Activated CD4-positive, alpha-beta T cell treated with anti-CD3 and anti-CD28 coated beads, Interleukin-2, amount 50 U/mL, for 4 hours (primary cell): ENCODE measurements around the gene SELENOH.
A peak's percentile ranks its signal among the peaks of the same experiment; 100 is the strongest.
"Not testable (repeated sequence)": the region's sequence is repeated elsewhere in the genome, so short reads cannot be mapped to it uniquely, and the experiment has no call there.

Source experiments
- DNase-seq, 2 experiments: peaks; one replicate each; pipeline ENCODE4 v3.0.0-alpha.2; 2020

Gene SELENOH

DNA sequence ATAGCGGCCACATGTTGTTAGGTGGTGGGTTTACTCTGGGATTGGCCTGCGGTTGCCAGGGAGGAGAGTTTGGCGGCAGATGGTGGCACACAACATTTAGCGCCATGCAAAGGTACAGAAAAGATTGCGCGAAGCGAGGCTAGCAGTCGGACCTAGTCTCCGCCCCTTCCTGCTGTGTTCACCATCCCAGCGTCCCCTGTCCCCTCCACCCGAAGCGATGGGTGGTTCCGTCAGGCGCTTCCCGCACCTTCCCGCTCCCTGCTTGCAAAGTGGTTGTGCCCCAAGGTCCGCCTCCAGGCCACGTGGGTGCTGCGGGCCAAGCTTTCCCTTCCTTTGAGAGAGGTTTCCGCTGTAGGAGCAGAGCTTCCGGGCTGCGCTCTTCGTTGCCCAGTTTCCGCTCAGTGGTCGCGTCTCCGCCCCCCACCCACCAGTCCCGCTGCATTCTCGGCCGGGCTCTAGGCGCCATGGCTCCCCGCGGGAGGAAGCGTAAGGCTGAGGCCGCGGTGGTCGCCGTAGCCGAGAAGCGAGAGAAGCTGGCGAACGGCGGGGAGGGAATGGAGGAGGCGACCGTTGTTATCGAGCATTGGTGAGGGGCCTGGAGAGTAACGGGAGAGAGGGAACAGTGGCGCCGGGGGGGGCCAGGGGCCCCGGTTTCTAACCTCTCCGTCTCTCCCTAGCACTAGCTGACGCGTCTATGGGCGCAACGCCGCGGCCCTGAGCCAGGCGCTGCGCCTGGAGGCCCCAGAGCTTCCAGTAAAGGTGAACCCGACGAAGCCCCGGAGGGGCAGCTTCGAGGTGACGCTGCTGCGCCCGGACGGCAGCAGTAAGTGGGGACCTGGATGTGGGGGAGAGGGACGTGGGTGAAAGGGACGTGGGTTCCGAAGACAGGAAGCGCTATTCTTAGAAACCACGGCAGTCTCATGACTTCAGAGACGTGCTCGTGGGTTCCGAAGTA is at the start of gene SELENOH:
Gene SELENOH (plus strand): TSS at position 360 of the 955 bp plus-strand sequence. CDS start 105 bp downstream, at position 465.
- peak; percentile 90 to 92 for DNase-seq

GRCh38 chr11:57698843-57699365 is 42.4 kb upstream of the SELENOH start:
- DNase-seq, result no peak

DNA sequence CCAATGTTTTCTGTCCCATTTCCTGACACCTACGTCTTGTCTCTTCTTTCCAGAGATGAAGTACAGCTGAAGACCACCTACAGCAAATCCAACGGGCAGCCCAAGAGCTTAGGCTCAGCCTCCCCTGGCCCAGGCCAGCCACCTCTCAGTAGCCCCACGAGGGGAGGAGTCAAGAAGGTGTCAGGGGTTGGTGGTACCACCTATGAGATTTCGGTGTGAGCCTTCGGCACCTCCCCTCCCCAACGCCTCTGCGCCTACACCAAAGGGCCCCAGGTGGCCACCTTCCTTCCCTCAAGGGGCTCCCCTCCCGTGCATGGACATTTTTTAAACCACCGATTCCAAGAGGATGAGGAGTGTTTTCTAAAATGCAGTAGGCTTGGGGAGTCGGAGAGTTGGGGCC is 41.5 kb upstream of the SELENOH start:
- no peak for DNase-seq

- no peak for DNase-seq
Measured at GRCh38 chr11:57700425-57700824, 40.9 kb upstream of the SELENOH start.

DNA sequence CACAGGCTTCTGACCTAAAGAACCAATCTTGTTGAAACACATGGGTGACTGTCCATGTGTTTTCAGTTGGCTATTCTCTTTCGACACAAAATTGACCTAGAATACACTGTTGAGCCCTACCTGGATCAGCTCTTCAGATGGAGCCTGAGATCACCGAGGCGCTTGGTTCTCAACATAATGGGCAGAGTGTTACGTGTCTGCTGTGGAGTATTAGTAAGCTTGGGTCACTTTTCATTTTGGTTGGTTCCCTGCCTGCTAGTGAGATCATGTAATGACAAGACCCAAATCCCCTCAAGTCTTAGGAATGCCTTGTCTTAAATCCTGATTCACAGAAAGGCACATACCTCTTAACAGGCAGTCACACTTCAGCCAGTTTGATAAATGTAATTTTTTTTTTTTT is 38.0 kb upstream of the SELENOH start:
- no peak for DNase-seq

DNA sequence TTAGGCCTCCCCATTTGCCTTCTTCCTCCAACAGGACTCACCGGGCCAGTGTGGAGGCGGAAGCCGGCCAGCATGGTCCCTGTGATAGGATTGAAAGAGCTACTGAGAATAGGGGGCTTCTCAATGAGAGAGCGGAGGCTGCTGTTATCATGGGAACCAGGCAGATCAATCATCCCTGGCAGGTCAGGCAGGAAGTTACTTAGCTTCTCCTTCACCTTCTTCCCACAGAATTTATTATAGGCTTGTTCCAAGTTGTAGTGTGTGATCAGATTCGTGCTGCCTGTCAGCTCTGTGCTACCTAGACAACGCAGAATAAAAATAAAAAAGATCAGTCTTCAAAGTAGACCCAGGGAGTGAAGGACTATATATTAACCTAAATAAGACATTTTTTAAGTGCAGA is 36.4 kb upstream of the SELENOH start:
- DNase-seq, result no peak

DNA sequence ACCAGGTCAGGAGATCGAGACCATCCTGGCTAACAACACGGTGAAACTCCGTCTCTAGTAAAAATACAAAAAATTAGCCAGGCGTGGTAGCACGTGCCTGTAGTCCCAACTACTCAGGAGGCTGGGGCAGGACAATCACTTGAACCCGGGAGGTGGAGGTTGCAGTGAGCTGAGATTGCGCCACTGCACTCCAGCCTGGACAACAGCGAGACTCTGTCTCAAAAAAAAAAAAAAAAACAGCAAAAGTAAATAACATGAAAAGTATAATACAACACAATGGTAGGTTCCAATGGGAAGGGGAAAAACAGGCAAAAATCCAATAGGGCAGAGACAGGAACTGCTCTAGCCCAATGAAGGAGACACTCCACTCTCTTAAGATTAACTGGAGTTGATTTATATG is 35.9 kb upstream of the SELENOH start:
- DNase-seq, result not testable (repeated sequence)

- no peak for DNase-seq
Measured at GRCh38 chr11:57709802-57710367, 31.4 kb upstream of the SELENOH start.

- DNase-seq, result peak; percentile 67 to 74
Measured at GRCh38 chr11:57711414-57712255, 29.7 kb upstream of the SELENOH start, which contains the start of gene MED19. Gene MED19 (minus strand): TSS chr11:57712215. CDS start chr11:57712179, 36 bp downstream.

GRCh38 chr11:57712256-57713150 is 28.8 kb upstream of the SELENOH start, which contains the start of gene TMX2:
Gene TMX2 (plus strand): TSS chr11:57712593. CDS start chr11:57712619, 26 bp downstream.
- DNase-seq, result peak; percentile 85 to 86

DNA sequence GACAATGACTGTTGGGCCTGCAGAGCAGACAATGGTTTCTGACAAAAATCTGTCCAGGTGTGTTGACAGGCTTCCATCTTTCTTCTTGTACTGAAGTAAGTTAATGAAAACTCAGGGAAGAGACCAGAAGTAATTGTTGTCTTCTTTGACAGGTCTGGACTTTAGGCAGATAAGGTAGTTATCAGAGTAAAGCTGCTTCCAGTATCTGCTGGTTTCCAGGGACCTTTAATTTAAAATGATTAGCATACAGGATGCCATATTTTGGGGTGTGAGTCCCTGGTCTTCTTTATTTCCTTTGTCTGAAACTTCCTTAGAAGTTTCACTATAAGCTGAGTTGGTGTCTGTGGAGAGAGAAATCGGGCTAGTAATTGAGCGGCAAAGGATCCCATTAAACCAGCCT is 27.5 kb upstream of the SELENOH start:
- DNase-seq, result no peak

GRCh38 chr11:57716726-57717125 is 24.6 kb upstream of the SELENOH start:
- not testable (repeated sequence) for DNase-seq

DNA sequence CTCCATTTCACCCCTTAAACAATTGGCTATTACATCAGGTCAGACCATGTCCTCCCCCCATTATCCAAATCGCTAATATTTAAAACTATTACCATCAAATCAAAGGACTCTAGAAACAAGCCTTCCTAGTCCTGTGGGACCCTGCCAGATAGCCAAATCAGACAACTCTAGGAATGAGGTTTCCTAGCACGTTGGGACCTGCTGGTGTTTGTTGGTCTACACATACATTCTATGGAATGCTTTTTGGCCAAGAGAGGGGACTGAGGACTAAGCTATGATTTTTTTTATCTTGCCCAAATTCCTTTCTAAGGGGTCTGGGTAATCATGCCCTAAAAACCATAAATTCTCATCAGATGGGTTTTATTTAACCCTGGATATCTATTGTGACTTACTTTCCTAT is 14.1 kb upstream of the SELENOH start:
- DNase-seq, result no peak

DNA sequence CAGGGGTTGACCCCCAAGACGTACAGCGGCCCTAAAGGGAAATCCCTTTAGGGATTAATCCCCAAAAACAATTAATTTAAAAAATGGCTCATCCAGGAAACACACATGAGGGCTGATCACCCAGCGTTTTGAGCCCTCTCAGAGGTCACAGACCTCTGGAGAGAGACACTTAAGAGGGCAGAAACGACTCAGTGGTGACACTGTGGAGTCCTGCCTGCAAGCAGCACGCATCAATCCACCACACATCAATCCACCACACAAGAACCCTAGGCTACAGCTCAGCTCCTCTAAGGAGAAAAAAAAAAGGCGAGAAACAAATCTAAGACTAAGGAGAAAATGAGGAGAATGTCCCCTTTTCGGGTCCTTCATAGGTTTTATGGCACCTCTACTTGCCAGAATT is 12.5 kb upstream of the SELENOH start:
- DNase-seq, result no peak

- no peak for DNase-seq
Measured at GRCh38 chr11:57729479-57729878, 11.8 kb upstream of the SELENOH start.

- no peak for DNase-seq
Measured at GRCh38 chr11:57732661-57733060, 8.6 kb upstream of the SELENOH start.

DNA sequence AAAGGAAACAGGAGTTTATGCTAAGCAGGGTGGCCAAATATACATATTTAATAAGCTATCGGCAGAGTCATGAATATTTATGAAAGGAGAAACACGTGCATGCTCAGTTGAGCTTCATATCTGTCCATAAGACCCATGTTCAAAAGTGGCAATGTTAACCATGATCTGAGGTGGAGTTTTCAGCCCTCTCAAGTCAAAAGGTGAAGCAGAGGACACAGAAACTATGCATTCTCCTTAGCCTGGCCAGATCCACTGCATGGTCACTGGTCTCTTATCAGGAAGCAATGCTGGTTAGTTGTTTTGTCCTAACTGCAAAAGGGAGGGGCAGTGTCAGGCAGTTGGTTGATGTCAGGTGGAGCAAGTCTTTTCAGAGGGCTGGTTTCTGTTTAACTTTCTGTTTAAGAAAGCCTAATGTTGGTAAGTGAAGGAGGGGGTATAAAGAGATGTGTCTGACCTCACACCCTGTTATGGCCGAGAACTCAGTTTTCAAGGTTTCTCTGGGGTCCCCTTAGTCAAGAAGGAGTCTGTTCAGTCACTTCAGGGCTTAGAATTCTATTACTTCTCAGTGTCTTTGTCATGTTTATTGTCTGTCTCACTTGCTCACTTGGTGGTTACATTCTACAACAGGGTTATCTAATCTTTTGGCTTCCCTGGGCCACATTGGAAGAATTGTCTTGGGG is 5.5 kb upstream of the SELENOH start:
- DNase-seq, result no peak

DNA sequence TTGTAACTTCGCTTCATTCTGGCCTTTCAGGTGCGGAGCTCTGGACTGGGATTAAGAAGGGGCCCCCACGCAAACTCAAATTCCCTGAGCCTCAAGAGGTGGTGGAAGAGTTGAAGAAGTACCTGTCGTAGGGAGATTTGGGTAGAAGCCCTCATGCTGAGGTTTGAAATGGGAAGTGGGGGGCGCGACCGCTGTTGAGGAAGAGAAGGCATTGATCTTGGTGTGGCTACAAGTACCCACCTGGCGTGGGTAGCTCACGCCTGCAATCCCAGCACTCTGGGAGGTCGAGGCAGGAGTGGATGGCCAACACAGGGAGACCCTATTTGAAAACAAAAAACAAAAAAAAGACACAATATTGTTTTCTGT is 779 bp downstream of the SELENOH start:
- no peak for DNase-seq

GRCh38 chr11:57744357-57744756 is 3.1 kb downstream of the SELENOH start:
- DNase-seq, result no peak

GRCh38 chr11:57745206-57745605 is 3.9 kb downstream of the SELENOH start:
- DNase-seq, result no peak

DNA sequence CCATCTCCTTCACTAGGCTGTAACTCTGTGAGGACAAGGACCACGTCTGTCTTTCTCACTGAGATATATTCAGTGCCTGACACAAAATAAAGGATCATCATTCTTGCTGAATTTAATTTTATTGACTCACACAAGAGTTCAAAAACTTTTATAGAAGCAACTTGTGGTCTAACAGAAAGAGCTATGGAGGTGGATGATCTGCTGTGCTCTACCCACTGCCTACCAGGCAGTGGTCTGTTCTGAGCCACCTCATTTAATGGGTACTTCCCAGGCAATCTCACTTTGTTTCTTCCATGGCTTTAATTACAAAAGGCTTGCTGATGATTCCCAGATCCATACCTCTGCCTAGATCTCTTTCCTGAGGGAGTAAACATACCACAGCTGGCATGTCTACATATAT is 5.6 kb downstream of the SELENOH start:
- no peak for DNase-seq
